GM10847 (cell line): Measurements from ENCODE around the gene PPFIBP1.

Experiments
- POLR2A ChIP-seq: IDR thresholded peaks from 2 replicates; pipeline ENCODE4 v1.6.1; 2011; ENCODE audit not compliant: insufficient read length; ENCODE audit errors: extremely low read depth

The PPFIBP1 gene

DNA sequence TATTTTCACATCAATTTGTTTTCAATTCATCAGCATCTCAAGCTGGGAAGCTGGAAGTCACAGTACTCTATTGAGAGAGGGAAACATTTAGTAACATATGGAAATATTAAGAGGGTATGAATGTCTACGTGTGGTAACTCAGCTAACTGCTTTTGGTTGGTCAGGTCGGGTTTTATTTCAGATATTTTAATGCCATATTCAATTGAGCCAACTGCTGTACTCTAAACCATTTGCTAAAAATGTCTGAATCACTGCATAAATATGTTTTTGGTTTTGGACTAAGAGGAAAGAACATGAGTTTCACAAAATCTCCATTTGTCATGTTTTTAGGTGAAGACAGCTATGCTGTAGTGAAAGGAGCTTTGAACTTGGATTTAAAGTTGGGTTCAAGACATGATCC, 18.9 kb upstream of the PPFIBP1 start:
- no peak for TF ChIP-seq POLR2A

DNA sequence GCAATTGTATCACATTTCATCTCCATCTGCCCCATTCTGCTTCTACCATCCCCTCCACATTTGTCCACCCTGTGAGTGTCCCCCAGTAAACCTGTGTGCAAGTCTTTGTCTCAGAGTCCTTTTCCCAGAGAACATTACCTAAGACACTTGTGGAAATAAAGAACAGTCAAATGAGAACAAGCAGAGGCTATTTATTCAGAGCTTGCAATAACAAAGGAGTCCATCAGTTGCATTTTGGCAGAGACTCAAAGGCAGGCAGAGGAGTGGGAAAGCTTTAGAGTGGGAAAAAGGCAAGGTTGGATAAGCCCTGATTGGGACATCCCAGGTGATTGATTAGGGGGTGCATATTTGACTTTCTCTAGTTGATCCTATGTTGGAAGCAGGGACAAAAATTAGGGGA, 18.2 kb upstream of the PPFIBP1 start:
- no peak for TF ChIP-seq POLR2A

DNA sequence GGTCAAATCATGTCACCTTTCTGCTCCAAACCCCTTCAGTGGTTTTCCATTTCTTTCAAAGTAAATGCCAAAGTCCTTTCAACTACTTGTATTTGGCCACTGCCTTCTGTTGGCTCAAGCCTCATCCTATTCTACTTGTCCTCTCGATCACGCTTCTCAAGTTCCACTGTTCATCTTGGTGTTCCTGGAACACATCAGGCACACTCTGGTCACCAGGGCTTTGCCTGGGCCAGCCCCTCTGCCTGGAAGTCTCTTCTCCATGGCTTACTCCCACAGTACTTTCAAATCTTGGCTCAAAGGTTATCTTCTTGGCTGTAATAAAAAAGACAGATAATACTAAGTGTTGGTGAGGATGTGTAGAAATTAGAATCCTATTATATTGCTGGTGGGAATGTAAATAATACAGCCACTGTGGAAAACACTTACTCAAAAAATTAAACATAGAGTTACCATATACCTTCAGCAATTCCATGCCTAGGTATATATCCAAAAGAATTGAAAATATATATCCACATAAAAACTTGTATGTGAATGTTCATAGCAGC, 17.3 kb upstream of the PPFIBP1 start:
- TF ChIP-seq POLR2A: no peak

DNA sequence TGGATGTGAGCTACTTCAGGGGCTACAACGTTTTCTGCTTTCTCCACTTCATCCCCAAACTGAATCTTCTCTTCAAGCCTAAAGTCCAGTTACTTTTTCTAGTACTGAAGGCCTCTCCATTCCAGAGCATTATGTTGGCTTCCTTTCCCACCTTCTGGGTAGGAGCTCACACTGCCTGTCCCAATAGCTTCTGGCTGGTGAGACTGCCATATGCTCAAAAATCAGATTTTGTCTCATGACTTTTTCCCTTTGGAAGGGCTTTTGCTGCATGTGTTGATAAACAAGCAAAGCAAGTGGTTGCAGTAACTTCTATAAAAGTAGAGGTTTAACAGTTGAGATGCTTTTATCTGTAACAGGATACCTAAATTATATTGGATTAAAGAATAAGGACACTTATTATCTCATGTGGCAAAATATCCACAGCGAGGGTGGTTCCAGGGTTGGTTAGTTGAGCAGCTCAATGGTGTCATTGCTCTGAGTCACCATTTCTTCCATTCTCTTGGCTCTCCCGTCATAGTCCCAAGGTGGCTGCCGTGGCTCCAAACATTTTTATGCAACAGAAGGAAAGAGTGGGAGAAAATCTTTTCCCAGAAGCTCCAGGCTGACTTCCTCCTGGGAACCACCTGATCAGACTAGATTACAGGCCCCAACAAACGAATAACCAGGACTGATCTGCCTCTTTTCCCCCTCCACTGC, 15.1 kb upstream of the PPFIBP1 start:
- TF ChIP-seq POLR2A: no peak

DNA sequence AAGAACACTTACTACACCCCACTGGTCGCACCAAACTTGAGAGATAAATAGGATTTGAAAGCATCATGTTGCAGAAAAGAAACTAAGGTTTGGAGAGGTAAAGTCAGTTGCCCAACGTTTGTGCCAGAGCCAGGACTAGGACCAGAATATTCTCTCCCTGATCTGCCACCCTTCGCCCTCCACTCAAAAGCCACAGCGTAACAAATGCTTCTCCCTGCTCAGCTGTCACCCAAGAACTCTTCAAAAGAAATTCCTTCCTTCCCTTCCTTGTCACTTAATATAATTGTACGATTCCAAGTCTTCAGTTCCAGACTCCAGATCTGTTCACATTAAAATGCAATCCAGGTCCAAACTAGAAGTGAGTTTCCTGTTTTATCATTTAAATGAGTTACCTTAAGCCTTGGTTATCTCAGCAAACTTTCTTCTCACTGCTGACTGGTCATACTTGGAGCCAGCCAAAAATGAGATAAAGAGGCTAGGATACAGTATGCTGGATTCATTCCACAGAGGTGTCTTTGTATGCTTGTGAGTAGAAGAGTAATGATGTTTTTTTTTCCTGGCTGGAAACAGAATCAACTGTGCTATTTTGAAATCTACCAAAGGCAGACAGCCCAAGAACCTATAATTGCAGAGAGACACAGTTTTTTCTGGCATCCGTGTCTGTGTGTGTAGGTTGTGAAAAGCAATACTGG, 12.8 kb upstream of the PPFIBP1 start:
- TF ChIP-seq POLR2A: no peak

DNA sequence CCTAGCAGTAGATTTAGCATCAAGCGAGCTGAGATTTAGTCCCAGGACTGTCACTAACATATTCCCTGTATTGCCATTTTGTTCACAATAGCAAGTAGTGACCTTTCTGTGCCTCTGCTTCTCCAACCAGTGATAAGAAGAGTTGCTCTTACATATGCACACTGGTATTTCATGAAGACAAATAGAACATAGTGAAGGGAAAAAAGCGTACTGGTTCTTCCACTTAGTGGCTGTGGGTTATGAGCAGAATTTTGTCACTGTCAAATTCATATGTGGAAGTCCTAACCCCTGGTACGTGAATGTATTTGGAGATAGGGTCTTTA, 12.3 kb upstream of the PPFIBP1 start:
- no peak for TF ChIP-seq POLR2A

DNA sequence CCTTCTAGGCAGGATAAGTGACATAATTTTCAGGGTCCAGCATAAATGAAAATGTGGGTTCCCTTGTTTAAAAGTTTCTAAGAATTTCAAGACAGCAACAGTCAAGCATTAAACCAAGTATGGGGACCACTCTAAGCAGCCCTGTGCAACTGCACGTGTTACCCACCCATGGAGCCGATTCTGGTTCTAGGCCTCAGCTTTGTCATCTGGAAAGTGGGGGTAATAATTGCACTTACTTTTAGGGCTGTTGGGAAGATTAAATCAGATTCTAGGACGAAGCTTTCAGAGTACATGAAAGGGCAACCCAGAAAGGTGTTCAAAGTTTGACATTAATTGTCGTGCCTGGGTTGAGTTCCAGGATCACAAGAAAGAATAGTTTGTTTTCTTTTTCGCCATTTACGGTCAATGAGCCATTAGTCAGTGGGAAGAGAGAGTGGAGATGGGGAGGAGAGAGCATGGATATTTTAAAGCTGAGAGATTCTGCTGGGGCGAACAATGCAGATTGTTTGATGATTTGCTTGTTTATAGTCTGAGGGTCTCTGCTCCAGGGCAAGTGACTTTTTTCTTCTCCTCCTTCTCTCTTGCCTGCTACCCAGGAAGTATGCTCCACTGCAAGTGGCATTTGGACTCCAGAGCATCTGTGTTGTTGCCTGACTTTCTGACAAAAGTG, 10.7 kb upstream of the PPFIBP1 start:
- TF ChIP-seq POLR2A: no peak

DNA sequence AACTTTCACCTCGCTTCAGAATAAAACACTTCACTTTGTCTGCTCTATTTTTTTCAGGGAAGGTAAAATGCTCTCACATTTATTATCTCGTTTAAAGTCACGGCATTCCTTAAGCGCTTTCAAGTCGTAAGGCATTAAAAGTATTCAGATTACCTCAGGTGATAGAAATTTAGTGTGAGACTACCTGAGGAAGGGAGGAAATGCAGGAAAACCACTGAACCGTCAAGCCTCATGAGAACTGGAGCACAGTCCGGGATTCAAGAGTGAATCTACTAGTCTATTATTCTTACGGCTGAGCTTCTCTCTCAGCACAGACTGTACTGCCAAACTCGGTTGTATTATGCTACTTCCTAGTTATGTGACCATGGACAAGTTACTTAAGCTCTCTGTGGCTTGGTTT, 8.3 kb upstream of the PPFIBP1 start:
- no peak for TF ChIP-seq POLR2A

DNA sequence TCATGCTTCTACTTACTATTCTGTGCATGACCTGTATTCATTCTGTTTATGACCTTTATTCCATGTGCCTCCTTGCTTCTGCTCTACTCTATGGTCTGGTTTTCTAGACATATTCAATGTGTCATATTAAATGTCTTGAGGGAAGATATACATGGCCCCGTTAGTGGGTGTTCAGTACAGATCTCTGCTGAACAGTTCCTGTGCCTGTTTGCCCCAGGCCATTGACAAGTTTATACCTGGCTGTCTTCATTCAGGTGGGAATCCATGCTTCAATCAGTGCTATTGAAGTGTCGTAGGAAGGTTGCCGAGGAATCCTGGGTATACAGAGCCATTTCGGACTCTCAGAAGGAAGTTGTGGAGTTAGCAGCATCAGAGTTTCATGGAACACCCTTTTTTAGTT, 7.4 kb upstream of the PPFIBP1 start:
- no peak for TF ChIP-seq POLR2A

DNA sequence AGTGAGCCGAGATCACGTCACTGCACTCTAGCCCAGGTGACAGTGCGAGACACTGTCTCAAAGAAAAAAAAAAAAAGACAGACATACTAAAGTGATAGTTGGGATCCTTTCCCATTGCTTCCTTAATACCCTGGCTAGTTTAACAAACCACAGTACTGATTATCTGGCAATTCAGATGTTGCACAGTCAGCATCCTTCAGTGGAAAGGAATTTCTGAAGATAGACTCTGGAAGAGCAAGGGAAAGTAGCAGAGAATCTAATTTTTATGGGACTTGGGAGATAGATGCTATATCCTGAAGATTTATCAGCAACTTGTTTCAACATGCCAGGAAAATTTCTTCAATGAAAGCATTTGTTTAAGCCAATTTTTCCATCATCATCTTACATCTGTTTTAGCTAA, 6.5 kb upstream of the PPFIBP1 start:
- TF ChIP-seq POLR2A: no peak

DNA sequence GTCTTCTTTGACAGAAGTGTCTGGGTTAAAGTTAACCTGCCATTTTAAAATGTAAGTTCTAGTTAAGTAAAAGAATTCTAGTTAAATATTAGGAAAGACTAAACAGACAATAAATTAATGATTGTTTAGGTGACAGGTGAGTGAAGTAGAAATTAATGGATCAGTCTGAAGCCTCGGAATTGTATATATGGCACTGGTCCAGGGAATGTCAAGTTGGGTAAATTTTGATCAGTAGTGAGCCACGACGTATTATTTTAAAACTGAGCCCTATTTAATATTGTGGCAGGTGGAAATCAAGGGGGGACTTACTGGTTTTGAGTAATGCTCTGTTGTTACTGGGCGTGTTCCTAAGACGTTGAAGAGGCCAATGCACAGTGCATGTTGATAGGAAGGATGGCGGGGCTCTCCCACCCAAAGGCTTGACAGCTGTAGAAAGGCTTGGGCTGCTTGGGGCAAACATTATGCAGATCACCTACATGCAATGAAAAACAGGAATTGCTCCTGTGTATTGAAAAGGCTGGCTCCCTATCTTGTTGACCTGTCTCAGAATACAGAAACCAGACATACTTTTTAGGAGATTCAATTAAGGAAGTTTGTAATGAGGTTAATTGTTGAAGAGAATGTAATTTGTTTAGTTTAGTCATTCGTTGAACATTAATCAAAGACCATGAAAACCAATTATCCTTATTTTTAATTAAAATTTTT, 5.9 kb upstream of the PPFIBP1 start:
- no peak for TF ChIP-seq POLR2A

DNA sequence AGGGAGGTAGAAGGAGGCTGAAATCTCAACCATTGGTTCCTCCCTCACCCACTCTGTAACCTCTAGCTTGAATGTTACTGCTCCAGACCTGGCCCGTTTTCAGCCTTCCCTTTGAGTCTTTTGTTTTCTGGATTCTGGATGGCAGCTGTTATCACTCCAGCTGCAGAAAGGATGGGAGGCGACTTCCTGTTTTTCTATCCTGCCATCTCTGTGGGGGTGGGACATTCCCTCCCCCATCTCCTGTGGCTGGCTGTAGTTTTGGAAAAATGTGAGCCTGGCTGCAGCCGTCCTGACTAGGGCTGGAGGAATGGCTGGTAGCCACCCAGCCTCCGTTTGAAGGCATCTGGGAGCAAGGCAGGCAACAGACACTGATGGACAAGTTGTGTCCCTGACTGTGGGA, 2.9 kb upstream of the PPFIBP1 start:
- TF ChIP-seq POLR2A: no peak

DNA sequence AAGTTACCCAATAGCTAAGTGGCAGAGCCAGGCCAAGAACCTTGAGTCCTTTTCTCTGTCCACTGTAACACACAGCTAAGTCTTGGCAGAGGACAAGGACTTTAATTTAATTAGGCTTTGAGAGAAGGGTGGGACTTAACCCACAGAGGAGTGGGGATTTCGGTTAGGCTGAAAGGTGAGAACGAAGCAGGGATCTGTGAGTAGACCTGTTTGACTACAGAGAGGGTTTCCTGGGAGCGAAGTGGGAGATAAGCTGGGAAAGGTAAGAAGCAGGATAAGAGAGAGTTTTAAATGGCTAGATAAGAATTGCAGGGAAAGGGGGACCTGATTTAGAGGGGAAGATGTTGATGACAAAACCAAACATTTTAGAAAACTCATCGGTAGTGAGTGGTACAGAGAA, 2.0 kb upstream of the PPFIBP1 start:
- no peak for TF ChIP-seq POLR2A

DNA sequence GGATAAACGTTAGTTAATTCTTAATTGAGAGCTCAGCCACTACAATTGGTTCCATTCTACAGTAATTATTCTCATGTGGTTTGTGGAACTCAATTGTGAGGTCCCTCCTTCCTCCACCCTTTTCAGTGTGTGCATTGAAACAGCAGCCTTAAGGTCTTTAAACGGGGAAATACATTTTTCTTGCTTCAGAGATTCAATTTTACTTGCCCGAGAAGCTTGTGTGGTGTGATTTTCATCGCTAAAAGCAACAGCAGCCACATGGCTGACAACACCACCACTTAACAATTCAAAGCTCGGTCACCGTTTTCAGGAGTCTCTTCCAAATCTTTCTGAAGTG, 733 bp upstream of the PPFIBP1 start:
- TF ChIP-seq POLR2A: no peak

DNA sequence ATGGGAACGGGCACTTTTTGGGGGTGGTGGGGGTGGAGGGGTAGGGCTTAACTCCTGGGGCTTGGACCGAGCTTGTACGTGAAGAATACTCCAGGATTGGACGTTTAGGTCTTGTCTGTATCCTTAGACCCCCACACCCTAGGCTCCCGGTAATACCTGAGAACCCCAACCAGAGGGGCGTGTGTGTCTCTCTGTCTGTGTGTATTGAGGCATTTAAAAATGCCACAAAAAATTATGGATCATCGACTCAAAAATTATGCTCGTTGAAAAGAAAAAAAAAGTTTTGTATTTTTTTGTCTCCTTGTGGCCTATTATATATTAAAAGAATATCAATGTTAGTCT, 459 bp downstream of the PPFIBP1 start:
- TF ChIP-seq POLR2A: no peak
